Fibroblast of peridontal ligament (primary cell): ENCODE measurements around the gene GCH1.

Experiments used
- DNase-seq: peaks from one replicate; pipeline ENCODE4 v3.0.0-alpha.2; 2010; ENCODE audit errors: extremely low read depth

Gene GCH1

DNA sequence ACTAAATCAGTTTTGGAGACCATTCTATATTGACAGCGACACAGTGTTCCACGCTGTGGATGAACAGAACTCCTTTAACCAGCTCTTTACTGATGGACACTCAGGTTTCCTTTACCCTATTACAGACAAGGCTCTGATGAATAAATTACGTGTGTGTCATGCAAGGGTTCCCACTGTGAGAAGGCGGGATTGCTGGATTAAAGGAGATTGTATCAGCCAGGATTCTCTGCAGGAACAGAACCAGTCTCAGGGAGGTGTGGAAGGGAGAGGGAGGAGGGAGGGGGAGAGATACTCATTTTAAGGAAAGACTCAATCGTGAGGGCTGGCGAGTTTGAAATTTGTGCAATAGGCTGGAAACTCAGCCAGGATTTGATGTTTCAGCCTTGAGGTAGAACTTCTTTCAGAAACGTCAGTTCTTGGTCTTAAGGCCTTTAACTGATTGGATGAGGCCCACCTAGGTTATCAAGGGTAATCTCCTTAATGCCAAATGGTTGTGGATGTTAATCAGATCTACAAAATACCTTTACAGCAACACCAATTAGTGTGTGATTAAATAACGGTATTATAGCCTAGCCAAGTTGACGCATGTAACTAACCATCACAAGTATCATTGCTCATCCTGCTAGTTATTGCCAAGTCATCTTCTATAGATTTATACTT is 104.0 kb downstream of the GCH1 start:
- DNase-seq, result no peak

DNA sequence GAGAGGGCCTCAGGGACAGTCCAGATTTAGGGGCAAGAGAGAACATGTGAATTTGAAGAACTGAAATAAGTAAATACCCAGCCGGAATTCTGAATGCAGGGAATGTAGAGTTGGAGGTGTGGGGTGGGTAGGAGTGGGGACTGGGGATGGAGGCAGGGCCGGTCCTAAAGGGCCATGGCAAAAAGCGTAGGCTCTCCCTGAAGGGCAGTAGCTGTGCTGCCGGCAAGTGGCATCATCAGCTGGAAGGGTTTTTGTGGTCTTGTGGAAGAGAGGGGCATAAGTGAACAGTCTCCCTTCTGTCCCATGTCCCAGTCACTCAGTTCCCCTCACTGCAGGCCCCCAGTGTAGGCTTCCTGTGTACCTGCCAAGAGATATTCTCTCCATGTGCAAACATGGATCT is 104.6 kb downstream of the GCH1 start:
- no peak for DNase-seq

DNA sequence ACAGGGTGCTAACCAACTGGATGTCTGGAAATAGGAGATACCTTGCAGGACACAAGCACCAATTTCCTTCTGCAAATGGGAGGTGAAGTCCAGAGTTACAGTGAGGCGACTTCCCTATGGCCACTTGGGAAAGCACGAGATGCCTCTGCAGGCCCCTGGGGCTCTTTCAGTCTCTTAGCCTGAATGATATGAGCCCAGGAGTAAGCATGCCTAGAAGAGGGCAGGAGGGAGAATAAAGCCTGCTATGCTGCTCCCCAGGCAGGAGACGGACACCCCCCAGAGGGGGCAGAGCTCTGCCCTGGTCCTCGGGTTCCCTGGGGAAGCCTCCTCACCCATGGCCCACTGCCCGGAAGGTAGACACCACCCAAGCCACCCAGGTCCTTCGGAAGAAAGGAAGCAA is 105.1 kb downstream of the GCH1 start:
- no peak for DNase-seq

DNA sequence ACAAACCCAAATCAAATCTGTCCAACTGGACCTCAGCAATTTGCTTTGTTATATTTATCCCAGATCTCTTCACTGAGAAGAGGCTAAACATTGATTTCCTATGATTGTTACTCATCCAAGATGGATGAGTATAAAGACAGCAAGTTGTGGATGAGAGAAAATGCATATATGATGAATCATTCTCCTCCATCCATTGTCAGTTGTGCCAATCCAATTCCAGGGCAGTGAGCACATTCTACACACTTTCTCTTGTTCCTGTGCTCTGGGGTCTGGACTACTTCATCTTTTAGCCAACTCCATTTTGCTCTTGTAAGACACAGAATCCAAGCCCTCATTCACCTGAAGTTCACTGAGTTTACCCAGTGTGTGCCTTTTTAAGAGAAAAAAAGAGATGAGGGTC is 105.7 kb downstream of the GCH1 start:
- peak; percentile 78 for DNase-seq

DNA sequence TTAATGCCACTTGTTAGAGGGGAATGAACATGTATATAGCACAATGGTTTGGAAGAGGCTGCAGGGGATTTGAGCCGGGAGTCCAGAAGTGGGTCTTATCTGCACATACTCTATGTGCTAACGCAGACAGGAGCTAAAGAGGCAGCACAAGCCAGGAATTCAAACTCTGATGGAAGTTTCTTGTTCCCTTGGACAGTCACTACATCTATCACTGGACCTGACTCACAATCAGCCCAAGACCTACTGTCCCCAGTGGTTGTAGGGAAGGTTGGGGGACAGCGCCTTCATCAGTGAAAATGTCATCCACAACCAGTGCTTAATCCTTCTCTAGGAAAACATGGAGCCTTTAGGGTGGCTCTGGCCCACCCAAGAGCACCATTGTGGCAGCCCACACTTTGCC is 107.8 kb downstream of the GCH1 start:
- no peak for DNase-seq

DNA sequence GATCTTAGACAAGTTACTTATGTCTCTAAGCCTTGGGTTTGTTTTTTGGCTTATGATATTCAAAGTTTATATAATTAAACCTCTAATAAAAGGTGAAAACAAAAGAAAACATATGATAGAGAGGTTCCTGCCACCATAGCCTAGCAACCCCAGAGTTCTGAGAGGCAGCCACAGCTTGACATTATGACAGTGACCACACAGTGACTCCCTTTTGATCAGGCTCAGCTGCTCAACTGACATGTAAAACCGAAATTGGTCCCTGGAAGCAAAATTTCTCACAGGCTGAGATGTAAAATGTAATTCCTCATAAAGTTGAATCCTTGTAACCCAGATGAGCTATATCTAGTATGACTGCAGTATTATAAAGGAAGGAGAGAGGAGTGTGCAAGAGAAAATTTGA is 108.5 kb downstream of the GCH1 start:
- DNase-seq, result no peak

DNA sequence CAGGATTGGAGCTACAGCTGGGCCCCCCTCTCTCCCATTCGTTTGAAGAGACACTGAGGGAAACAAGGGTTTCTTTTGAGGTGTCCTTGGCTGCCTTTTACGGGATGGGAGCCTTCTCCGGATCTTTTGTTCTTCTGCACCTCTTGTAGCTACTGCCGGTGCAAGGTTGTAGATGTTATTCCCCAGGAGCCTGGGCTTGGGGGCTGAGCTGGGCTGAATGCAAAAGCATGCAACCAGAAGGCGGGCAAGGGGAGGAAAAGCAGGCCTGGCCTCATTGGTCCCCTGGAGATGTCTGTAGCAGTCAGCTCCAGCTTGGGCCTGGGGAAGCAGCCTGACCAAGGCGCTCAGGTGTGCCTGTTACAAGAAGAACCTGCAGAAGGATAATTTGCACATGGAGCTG is 110.3 kb downstream of the GCH1 start:
- DNase-seq, result no peak
